Hepatocyte (in vitro differentiated cells): ENCODE results near the gene AUTS2. TPM values are rescaled to one million over a fixed set of nuclear protein-coding genes. Genes with fewer than 3 reads are reported as not detected.

ENCODE experiments used
- DNase-seq: peaks from one replicate; pipeline ENCODE4 v3.0.0-alpha.2; 2016; ENCODE audit warnings: low spot score
- H2AFZ ChIP-seq: fragments of 200-600 bp; sonication (generic); 2 replicates; pipeline ENCODE4 v1.6.0; 2016; ENCODE audit warnings: antibody characterized with exemption, mild to moderate bottlenecking
- H3K27ac ChIP-seq: fragments of 200-600 bp; sonication (generic); 2 replicates; pipeline ENCODE4 v1.5.1; 2016; ENCODE audit warnings: mild to moderate bottlenecking
- H3K27me3 ChIP-seq: fragments of 200-600 bp; sonication (generic); 2 replicates; pipeline ENCODE4 v1.6.1; 2016
- H3K36me3 ChIP-seq: fragments of 200-600 bp; sonication (generic); replicated peaks from 2 replicates; pipeline ENCODE4 v1.5.1; 2016; ENCODE audit warnings: low read depth; ENCODE audit not compliant: insufficient read depth
- H3K4me1 ChIP-seq: fragments of 200-600 bp; sonication (generic); 2 replicates; pipeline ENCODE4 v1.5.1; 2016; ENCODE audit warnings: mild to moderate bottlenecking, moderate library complexity; ENCODE audit not compliant: insufficient read depth
- H3K4me2 ChIP-seq: fragments of 200-600 bp; sonication (generic); 2 replicates; pipeline ENCODE4 v1.6.0; 2016
- H3K4me3 ChIP-seq: fragments of 200-600 bp; sonication (generic); 2 replicates; pipeline ENCODE4 v1.5.1; 2016; ENCODE audit warnings: mild to moderate bottlenecking
- H3K79me2 ChIP-seq: fragments of 200-600 bp; sonication (generic); 2 replicates; pipeline ENCODE4 v1.6.0; 2017; ENCODE audit warnings: mild to moderate bottlenecking
- H3K9me2 ChIP-seq: fragments of 200-600 bp; sonication (generic); replicated peaks from 2 replicates; pipeline ENCODE4 v1.6.0; 2017; ENCODE audit warnings: mild to moderate bottlenecking; ENCODE audit not compliant: insufficient read depth
- H3K9me3 ChIP-seq: fragments of 200-600 bp; sonication (generic); 2 replicates; pipeline ENCODE4 v1.5.1; 2016; ENCODE audit warnings: low read depth, mild to moderate bottlenecking
- H4K20me1 ChIP-seq: fragments of 200-600 bp; sonication (generic); 2 replicates; pipeline ENCODE4 v1.6.0; 2016; ENCODE audit warnings: mild to moderate bottlenecking; ENCODE audit not compliant: insufficient read depth, poor library complexity, severe bottlenecking
- CTCF ChIP-seq: fragments of 200-600 bp; sonication (generic); IDR thresholded peaks from 2 replicates; pipeline ENCODE4 v1.5.1; 2016; ENCODE audit warnings: antibody characterized with exemption, mild to moderate bottlenecking; ENCODE audit not compliant: poor library complexity
- EZH2 ChIP-seq: fragments of 200-600 bp; sonication (generic); IDR thresholded peaks from 2 replicates; pipeline ENCODE4 v1.6.1; 2016; ENCODE audit warnings: antibody characterized with exemption, mild to moderate bottlenecking, borderline replicate concordance
- EZH2phosphoT487 ChIP-seq: fragments of 200-600 bp; sonication (generic); IDR thresholded peaks from one replicate; pipeline ENCODE4 v1.6.1; 2018; ENCODE audit warnings: antibody characterized with exemption, mild to moderate bottlenecking, low read depth, moderate library complexity; ENCODE audit not compliant: unreplicated experiment, severe bottlenecking
- WGBS: methylation state at CpG from one replicate; pipeline ENCODE4 v1.1.6; 2016; ENCODE audit warnings: low lambda C conversion rate; ENCODE audit errors: missing lambda C conversion rate; 5-methylcytosine and 5-hydroxymethylcytosine counted together
- polyA plus RNA-seq: library from polyadenylated mRNA; unstranded; fragments of >200 nt; fragmentation: Nextera tagmentation; extraction: Ambion mirVana; gene quantifications from 2 replicates; pipeline ENCODE4 v1.2.1, GENCODE V29; 2016
- total RNA-seq: library from RNA; depleted of rRNA; stranded (reverse); fragments of >200 nt; gene quantifications from 2 replicates; pipeline ENCODE4 v1.2.3, GENCODE V29; 2014

The AUTS2 gene
- total and polyA plus RNA-seq, 2 experiments from 2014 or later: 34.4 to 40.9 TPM

- peak; percentile 19 for DNase-seq
- H3K9me2 ChIP-seq: no peaks in the 10 kb centered on the region
- H3K4me1 ChIP-seq: peaks cover 29% of the 10 kb centered on the region
- no peak overlapping the region for H3K4me3 ChIP-seq
- H3K36me3 ChIP-seq: no peaks in the 10 kb centered on the region
- no peaks in the 10 kb centered on the region for H3K9me3 ChIP-seq
- no peak overlapping the region for H2AFZ ChIP-seq
- H4K20me1 ChIP-seq: no peaks in the 10 kb centered on the region
- WGBS: 55% methylated on average over 8 of the region's 8 CpGs
- H3K27me3 ChIP-seq: no peaks in the 10 kb centered on the region
- H3K79me2 ChIP-seq: no peaks in the 10 kb centered on the region
- H3K27ac ChIP-seq: peak overlapping the region; percentile 20
- TF ChIP-seq EZH2: no peak
- no peak for TF ChIP-seq CTCF
- TF ChIP-seq EZH2phosphoT487: no peak
- H3K4me2 ChIP-seq: peak overlapping the region; percentile 3
Measured at GRCh38 chr7:70457883-70458680, 859.8 kb downstream of the AUTS2 start.

- Histone ChIP-seq H3K27ac (peak overlapping the region; percentile 20), H3K4me1 (peaks cover 36% of the 10 kb centered on the region), H3K36me3 (no peaks in the 10 kb centered on the region), H3K79me2 (no peaks in the 10 kb centered on the region), H3K9me2 (no peaks in the 10 kb centered on the region), H3K4me3 (no peak overlapping the region), H4K20me1 (no peaks in the 10 kb centered on the region), H3K27me3 (no peaks in the 10 kb centered on the region), H2AFZ (no peak overlapping the region), H3K9me3 (no peaks in the 10 kb centered on the region), H3K4me2 (no peak overlapping the region)
- DNase-seq: no peak
- WGBS: 80% methylated on average over 8 of the region's 8 CpGs
- TF ChIP-seq EZH2 (no peak), EZH2phosphoT487 (no peak), CTCF (no peak)
Measured at GRCh38 chr7:70458745-70459144, 860.5 kb downstream of the AUTS2 start.

GRCh38 chr7:70459546-70459945, 861.3 kb downstream of the AUTS2 start:
- H2AFZ ChIP-seq: no peak overlapping the region
- 81% methylated on average over 1 of the region's 1 CpG for WGBS
- H3K4me2 ChIP-seq: no peak overlapping the region
- H3K4me1 ChIP-seq: peaks cover 38% of the 10 kb centered on the region
- H3K9me2 ChIP-seq: no peaks in the 10 kb centered on the region
- peak overlapping the region; percentile 8 for H3K27ac ChIP-seq
- H3K9me3 ChIP-seq: no peaks in the 10 kb centered on the region
- H4K20me1 ChIP-seq: no peaks in the 10 kb centered on the region
- H3K79me2 ChIP-seq: no peaks in the 10 kb centered on the region
- DNase-seq: no peak
- no peak overlapping the region for H3K4me3 ChIP-seq
- TF ChIP-seq EZH2: no peak
- TF ChIP-seq CTCF: no peak
- no peak for TF ChIP-seq EZH2phosphoT487
- no peaks in the 10 kb centered on the region for H3K36me3 ChIP-seq
- H3K27me3 ChIP-seq: no peaks in the 10 kb centered on the region
